Retinal pigment epithelial cell (primary cell): ENCODE data around the gene PITPNC1.
A peak's percentile ranks its signal among the peaks of the same experiment; 100 is the strongest.
"Not testable (repeated sequence)": the region's sequence is repeated elsewhere in the genome, so short reads cannot be mapped to it uniquely, and the experiment has no call there.

Experiments used
- DNase-seq: peaks from one replicate; pipeline ENCODE4 v3.0.0-alpha.2; 2010; ENCODE audit warnings: low read depth
- H3K4me3 ChIP-seq: 2 replicates; pipeline ENCODE4 v1.5.1; 2011; ENCODE audit warnings: mild to moderate bottlenecking, low read length, control low read depth, moderate library complexity
- TF ChIP-seq, protein P1 (sequence below): conservative IDR thresholded peaks from 2 replicates; pipeline ENCODE4 v1.5.1; 2011; ENCODE audit warnings: low read depth, low read length, control low read depth, inconsistent platforms

PITPNC1 gene

DNA sequence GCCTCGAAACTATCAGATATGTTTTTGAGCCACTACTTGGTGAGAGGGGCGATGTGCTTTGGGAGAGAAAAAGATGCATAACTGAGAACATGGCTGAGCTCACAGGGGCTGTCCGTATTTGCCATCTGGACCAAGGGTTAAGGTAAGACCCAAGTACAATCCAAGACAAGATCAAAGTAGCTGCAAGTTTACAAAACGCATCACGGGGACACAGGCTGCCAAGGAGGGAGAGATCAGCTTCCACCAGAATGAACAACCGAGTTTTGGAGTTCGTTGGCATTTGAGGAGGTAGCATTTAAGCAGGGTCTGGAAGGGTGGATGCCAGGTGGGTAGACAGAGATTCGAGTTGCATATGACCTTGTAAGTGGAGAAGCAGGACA is 2.2 kb downstream of the PITPNC1 start:
- TF ChIP-seq, protein P1, sequence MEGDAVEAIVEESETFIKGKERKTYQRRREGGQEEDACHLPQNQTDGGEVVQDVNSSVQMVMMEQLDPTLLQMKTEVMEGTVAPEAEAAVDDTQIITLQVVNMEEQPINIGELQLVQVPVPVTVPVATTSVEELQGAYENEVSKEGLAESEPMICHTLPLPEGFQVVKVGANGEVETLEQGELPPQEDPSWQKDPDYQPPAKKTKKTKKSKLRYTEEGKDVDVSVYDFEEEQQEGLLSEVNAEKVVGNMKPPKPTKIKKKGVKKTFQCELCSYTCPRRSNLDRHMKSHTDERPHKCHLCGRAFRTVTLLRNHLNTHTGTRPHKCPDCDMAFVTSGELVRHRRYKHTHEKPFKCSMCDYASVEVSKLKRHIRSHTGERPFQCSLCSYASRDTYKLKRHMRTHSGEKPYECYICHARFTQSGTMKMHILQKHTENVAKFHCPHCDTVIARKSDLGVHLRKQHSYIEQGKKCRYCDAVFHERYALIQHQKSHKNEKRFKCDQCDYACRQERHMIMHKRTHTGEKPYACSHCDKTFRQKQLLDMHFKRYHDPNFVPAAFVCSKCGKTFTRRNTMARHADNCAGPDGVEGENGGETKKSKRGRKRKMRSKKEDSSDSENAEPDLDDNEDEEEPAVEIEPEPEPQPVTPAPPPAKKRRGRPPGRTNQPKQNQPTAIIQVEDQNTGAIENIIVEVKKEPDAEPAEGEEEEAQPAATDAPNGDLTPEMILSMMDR, result no peak
- DNase-seq, result no peak
- peak overlapping the region; percentile 56 for H3K4me3 ChIP-seq

DNA sequence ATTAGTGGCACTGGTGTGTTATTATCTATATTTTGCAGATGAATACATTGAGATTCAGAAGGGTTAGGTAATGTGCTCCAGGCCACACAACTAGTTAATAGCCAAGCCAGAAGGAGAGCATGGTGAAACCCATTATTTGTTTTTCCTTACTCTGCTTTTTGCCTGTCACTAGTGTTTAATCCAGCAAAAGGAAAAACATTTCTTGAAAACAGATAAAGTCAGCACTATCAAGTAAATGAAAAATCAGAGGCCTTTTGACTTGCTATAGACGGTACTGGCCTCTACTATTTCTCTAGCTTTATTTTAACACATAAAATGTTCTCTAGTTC is 4.8 kb downstream of the PITPNC1 start:
- TF ChIP-seq, protein P1, result no peak
- DNase-seq, result no peak

DNA sequence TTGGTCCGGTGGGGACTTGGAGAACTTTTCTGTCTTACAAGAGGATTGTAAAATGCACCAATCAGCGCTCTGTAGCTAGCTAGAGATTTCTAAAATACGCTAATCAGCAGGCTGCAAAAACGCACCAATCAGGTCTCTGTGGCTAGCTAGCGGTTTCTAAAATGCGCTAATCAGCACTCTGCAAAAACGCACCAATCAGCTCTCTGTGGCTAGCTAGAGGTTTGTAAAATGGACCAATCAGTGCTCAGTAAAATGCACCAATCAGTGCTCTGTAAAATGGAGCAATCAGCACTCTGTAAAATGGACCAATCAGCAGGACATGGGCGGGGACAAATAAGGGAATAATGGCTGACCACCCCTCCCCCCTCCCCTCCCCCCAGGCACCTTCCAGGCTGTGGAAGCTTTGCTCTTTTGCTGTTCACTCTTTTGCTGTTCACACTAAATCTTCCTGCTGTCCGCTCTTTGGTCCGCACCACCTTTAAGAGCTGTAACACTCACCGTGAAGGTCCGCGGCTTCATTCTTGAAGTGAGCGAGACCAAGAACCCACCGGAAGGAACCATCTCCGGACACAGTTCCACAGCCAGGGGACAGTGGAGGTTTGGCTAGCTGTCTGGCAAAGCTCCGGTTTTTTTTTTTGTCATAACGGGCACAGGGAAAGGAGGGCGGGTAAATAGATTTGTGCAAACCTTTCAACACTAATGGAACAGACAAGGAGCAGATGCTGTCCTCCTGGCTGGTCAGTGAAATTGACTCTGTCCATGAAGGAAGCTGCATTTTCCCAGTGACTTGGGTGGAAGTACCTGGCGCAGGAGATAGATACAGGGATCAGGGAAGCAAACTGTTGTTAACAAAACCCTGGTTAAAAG is 8.3 kb downstream of the PITPNC1 start:
- TF ChIP-seq, protein P1, result no peak
- H3K4me3 ChIP-seq, result no peak overlapping the region
- no peak for DNase-seq

More for the DNA sequence above, 4.8 kb downstream of the PITPNC1 start:
- no peak overlapping the region for H3K4me3 ChIP-seq

DNA sequence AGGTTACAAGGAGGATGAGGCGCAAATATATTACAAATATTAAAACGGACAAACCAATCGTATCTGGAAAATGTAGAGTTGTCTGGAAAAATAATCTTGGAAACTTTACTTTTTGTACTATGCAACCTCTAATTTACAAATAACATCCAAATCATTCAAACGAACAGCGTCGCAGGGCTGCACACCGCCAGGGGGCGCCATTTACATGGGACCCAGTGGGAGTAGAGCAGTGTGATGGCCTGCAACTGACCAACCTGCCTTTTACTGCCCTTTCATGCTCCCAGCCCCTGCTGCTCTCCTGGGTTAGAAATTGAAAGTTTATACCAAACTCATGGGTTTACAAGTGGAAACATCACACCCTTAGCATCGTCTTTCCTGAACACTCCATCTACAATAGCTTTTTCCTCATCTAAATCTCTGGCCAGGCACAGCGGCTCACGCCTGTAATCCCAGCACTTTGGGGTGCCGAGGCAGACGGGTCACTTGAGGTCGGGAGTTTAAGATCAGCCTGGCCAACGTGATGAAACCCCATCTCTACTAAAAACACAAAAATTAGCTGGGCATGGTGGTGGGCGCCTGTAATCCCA is 10.0 kb downstream of the PITPNC1 start:
- TF ChIP-seq, protein P1, result peak; percentile 69
- no peak for DNase-seq
- H3K4me3 ChIP-seq, result no peak overlapping the region

DNA sequence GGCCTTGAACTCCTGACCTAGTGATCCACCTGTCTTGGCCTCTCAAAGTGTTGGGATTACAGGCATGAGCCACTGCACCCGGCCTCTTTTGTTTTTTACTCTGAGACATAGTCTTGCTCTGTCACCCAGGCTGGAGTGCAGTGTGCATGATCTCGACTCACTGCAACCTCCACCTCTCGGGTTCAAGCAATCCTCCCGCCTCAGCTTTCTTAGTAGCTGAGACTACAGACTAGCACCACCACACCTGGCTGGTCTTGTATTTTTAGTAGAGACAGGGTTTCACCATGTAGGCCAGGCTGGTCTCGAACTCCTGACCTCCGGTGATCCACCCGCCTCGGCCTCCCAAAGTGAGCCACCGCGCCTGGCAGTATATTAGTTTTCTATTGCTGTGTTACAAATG is 11.5 kb downstream of the PITPNC1 start:
- DNase-seq, result not testable (repeated sequence)

DNA sequence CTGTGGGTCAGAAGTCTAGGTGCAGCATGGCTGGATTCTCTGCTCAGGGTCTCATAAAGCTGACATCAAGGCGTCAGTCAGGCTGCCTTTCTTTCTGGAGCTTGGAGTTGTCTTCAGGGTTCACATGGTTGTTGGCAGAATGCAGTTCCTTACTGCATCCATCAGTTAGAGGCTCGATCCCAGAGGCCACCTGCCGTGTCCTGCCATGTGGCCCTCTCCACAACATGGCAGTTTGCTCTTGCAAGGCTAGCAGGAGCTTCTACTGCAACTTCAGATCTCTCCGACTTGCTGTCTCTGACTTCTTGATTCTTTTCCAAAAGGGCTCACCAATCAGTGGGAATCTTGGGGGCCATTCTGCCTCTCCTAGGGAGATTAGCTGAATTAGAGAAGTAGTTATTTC is 11.9 kb downstream of the PITPNC1 start:
- TF ChIP-seq, protein P1, result no peak
- no peak overlapping the region for H3K4me3 ChIP-seq
- DNase-seq, result no peak

More for the DNA sequence above, 11.5 kb downstream of the PITPNC1 start:
- H3K4me3 ChIP-seq, result not testable (repeated sequence)

DNA sequence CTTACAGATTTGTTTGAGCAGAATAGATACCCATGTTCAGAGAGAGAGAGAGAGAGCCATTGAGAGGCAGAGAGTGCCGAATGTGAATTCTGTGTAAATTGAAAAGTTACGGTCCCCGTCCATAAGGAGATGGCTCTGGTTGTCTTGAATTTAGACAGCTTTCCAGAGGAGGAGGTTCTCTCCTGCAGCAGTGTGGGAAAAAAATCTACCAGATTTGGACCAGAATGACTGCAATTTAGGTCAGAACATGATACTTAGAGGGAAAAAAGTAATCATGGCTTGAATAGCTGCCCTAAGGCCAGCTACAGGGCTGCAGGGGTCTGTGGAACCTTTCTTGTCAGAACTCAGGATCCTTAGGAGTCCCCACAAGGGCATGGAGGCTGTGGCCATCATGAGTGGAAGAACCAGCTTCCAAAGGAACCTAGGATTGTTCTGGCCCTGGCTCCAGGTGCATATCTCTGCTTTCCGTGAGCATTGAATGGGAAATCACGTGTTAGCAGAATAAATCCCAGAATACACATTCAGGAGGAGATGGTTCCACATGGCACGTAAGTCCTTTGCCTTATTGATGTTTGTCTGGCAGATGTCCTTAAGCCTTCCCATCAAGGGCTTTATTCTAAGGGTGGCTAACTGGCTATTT is 13.0 kb downstream of the PITPNC1 start:
- H3K4me3 ChIP-seq, result no peak overlapping the region
- TF ChIP-seq, protein P1, result no peak
- DNase-seq, result no peak
